Neural progenitor cell (in vitro differentiated cells): ENCODE results near the gene IFI27. TPM values are rescaled to one million over a fixed set of nuclear protein-coding genes. Genes with fewer than 3 reads are reported as not detected.
A peak's percentile ranks its signal among the peaks of the same experiment; 100 is the strongest.

Source experiments
- DNase-seq: peaks from one replicate; pipeline ENCODE4 v3.0.0-alpha.2; 2016; ENCODE audit warnings: low spot score
- H2AFZ ChIP-seq: fragments of 200-600 bp; sonication (generic); replicated peaks from 2 replicates; pipeline ENCODE4 v1.6.1; 2016; ENCODE audit warnings: antibody characterized with exemption
- H3F3A ChIP-seq: fragments of 200-600 bp; sonication (generic); 2 replicates; pipeline ENCODE4 v1.6.1; 2016; ENCODE audit warnings: antibody characterized with exemption, low read depth
- H3K27ac ChIP-seq: fragments of 200-600 bp; sonication (generic); 2 replicates; pipeline ENCODE4 v1.5.1; 2016; ENCODE audit warnings: mild to moderate bottlenecking
- H3K27me3 ChIP-seq: fragments of 200-600 bp; sonication (generic); 2 replicates; pipeline ENCODE4 v1.6.1; 2016; ENCODE audit warnings: mild to moderate bottlenecking, moderate library complexity
- H3K36me3 ChIP-seq: fragments of 200-600 bp; sonication (generic); 2 replicates; pipeline ENCODE4 v1.5.1; 2016
- H3K4me1 ChIP-seq: fragments of 200-600 bp; sonication (generic); 2 replicates; pipeline ENCODE4 v1.6.1; 2016; ENCODE audit warnings: mixed run types
- H3K4me2 ChIP-seq: fragments of 200-600 bp; sonication (generic); 2 replicates; pipeline ENCODE4 v1.6.1; 2016
- H3K4me3 ChIP-seq: fragments of 200-600 bp; sonication (generic); 2 replicates; pipeline ENCODE4 v1.5.1; 2016
- H3K79me2 ChIP-seq: fragments of 200-600 bp; sonication (generic); 2 replicates; pipeline ENCODE4 v1.6.1; 2016; ENCODE audit warnings: low read depth
- H3K9ac ChIP-seq: fragments of 200-600 bp; sonication (generic); 2 replicates; pipeline ENCODE4 v1.6.1; 2016
- H3K9me3 ChIP-seq: fragments of 200-600 bp; sonication (generic); 2 replicates; pipeline ENCODE4 v1.5.1; 2016; ENCODE audit warnings: low read depth
- H4K20me1 ChIP-seq: fragments of 200-600 bp; sonication (generic); 2 replicates; pipeline ENCODE4 v1.6.1; 2016; ENCODE audit warnings: low read depth
- H3K27ac Mint-ChIP-seq: 3 replicates; pipeline ENCODE4 v1.8.0; 2021; ENCODE audit warnings: mixed read lengths
- H3K27me3 Mint-ChIP-seq: 2 replicates; pipeline ENCODE4 v1.8.0; 2022; ENCODE audit warnings: low read depth, mild to moderate bottlenecking, inconsistent platforms, moderate library complexity, mixed read lengths; ENCODE audit not compliant: insufficient read depth
- H3K36me3 Mint-ChIP-seq: 3 replicates; pipeline ENCODE4 v1.8.0; 2021; ENCODE audit warnings: mixed read lengths
- H3K4me1 Mint-ChIP-seq: 3 replicates; pipeline ENCODE4 v1.8.0; 2021; ENCODE audit warnings: mixed read lengths
- H3K4me3 Mint-ChIP-seq: 3 replicates; pipeline ENCODE4 v1.8.0; 2021; ENCODE audit warnings: mild to moderate bottlenecking, moderate library complexity, mixed read lengths
- H3K9me3 Mint-ChIP-seq: 3 replicates; pipeline ENCODE4 v1.8.0; 2020; ENCODE audit warnings: mixed read lengths
- CTCF ChIP-seq: fragments of 200-600 bp; sonication (generic); IDR thresholded peaks from 2 replicates; pipeline ENCODE4 v1.5.1; 2017; ENCODE audit warnings: antibody characterized with exemption, mild to moderate bottlenecking
- EZH2 ChIP-seq: fragments of 200-600 bp; sonication (generic); IDR thresholded peaks from 2 replicates; pipeline ENCODE4 v1.6.1; 2017; ENCODE audit warnings: antibody characterized with exemption, mild to moderate bottlenecking, moderate library complexity
- EZH2phosphoT487 ChIP-seq: fragments of 200-600 bp; sonication (generic); IDR thresholded peaks from 2 replicates; pipeline ENCODE4 v1.6.1; 2017; ENCODE audit warnings: antibody characterized with exemption
- total RNA-seq: library from RNA; depleted of rRNA; stranded (reverse); fragments of >200 nt; gene quantifications from 2 replicates; pipeline ENCODE4 v1.2.3, GENCODE V29; 2015; ENCODE audit warnings: low replicate concordance

Gene IFI27
- total RNA-seq, 1 donor from 2014 or later = 0.69 TPM

DNA sequence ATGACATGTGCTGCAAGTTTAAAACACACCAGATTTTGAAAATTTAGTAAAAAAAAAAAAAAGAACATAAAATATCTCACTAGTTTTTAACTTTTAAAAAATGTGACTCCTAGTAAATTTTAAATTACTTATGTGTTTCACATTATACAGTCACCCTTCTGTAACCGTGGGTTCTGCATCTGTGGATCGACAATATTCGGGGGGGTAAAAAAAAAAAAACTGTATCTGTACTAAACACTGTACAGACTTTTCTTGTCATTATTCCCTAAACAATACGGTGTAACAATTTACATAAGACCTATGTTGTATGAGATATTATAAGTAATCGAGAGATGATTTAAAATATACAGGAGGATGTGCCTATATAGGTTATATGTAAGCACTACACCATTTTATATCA, 32.7 kb upstream of the IFI27 start:
- H3K4me1 ChIP-seq = peaks cover 21% of the 10 kb centered on the region
- Mint-ChIP-seq H3K9me3 (peaks cover 33% of the 10 kb centered on the region), H3K4me3 (no peak overlapping the region), H3K4me1 (peaks cover 29% of the 10 kb centered on the region), H3K36me3 (peaks cover 54% of the 10 kb centered on the region), H3K27ac (no peak overlapping the region), H3K27me3 (peaks cover 6% of the 10 kb centered on the region)
- peaks cover 4% of the 10 kb centered on the region for H3F3A ChIP-seq
- no peak overlapping the region for H3K27ac ChIP-seq
- H3K9me3 ChIP-seq = peaks cover 15% of the 10 kb centered on the region
- no peak overlapping the region for H2AFZ ChIP-seq
- peaks cover 96% of the 10 kb centered on the region for H3K79me2 ChIP-seq
- no peaks in the 10 kb centered on the region for H3K27me3 ChIP-seq
- no peak for DNase-seq
- peaks cover 25% of the 10 kb centered on the region for H4K20me1 ChIP-seq
- no peak overlapping the region for H3K4me3 ChIP-seq
- peak overlapping the region; percentile 36 for H3K4me2 ChIP-seq
- peaks cover 20% of the 10 kb centered on the region for H3K36me3 ChIP-seq
- TF ChIP-seq CTCF = no peak
- TF ChIP-seq EZH2 = no peak
- no peak for TF ChIP-seq EZH2phosphoT487
- no peak overlapping the region for H3K9ac ChIP-seq

DNA sequence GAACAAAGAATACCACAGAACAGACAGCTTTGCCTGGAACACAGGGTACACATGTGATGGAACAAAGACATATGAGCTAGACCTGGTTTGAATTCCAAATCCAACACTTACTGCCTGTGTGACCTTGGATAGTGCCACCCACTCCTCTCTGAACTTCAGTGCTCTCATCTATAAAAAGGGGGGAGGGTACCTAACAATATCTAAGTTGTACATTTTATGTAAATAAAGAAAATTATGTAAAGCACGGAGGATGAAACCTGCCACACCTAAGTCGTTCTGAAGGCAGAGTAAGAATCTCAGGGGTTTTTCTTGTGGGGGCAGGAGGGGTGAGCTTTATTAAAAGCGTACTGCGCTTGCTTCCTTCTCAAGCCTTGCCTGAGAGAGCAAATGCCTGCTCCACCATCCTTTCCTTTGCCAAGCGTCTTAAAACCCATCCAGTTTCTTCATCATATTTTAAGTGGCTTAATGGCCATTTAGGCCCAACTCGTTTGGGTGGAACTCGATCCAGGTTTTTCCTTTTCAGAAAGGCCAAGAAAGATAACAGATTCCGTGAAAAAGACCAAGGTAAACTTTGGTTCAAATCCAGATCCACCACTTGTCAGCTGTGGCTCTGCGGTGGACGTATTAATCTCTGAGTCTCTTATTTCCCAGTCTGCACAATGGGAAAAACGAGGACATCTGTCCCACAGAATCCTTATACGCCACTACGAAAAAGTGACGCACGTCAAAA, 30.5 kb upstream of the IFI27 start:
- peaks cover 21% of the 10 kb centered on the region for H3K4me1 ChIP-seq
- H3K36me3 ChIP-seq = peaks cover 7% of the 10 kb centered on the region
- peaks cover 4% of the 10 kb centered on the region for H3F3A ChIP-seq
- peak overlapping the region; percentile 96 for H3K4me2 ChIP-seq
- peaks cover 7% of the 10 kb centered on the region for H3K9me3 ChIP-seq
- H3K9ac ChIP-seq = peak overlapping the region; percentile 75
- peaks cover 74% of the 10 kb centered on the region for H3K79me2 ChIP-seq
- H3K36me3 Mint-ChIP-seq = peaks cover 56% of the 10 kb centered on the region
- H3K4me1 Mint-ChIP-seq = peaks cover 29% of the 10 kb centered on the region
- TF ChIP-seq EZH2phosphoT487 = no peak
- TF ChIP-seq CTCF = no peak
- no peak for TF ChIP-seq EZH2
- H3K27ac ChIP-seq = no peak overlapping the region
- peaks cover 27% of the 10 kb centered on the region for H3K9me3 Mint-ChIP-seq
- H3K27me3 ChIP-seq = no peaks in the 10 kb centered on the region
- peaks cover 6% of the 10 kb centered on the region for H3K27me3 Mint-ChIP-seq
- peak overlapping the region; percentile 88 for H3K4me3 ChIP-seq
- no peak for DNase-seq
- peaks cover 25% of the 10 kb centered on the region for H4K20me1 ChIP-seq
- H3K4me3 Mint-ChIP-seq = peak overlapping the region; percentile 100
- H3K27ac Mint-ChIP-seq = peak overlapping the region; percentile 93
- H2AFZ ChIP-seq = no peak overlapping the region

DNA sequence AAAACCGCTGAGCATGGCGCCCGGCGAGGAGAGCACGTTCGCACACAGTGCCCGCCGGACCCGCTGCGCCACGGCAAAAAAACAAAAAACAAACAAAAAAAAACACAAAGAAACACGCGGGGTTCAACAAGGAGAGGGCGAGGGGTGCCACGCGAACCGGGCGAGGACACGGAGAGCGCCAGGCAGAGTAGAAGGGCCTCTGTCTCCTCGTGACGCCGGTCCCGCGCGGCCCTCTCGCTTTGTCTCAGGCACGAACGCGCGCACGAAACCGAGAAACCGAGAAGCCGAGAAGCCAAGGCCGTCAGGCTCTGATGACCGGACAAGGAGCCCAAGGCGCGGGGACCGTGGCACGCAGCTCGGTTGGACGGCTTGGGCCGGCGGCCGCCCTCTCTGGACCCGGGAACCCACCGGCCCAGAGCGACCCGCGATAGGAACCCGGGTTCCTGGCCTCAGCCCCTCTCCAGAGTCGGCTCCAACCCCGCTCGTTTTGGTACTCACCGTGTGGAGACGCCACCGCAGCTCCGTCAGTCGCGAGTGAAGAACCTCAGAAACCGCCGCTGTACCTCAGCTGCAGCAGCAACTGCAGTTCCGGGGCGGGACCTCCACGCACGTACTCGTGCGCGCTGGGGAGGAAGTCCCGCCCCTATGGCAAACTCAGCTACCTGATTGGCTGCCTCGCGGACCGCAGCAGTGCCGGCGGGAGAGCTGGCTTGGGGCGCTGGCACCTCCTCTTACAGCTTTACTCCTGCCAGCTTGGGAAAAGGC, 29.7 kb upstream of the IFI27 start, which contains the start of the genes DDX24 and IFI27L1:
DDX24 (minus strand) TSS at position 582 of the 765 bp plus-strand sequence. CDS start 1,460 bp downstream, outside the sequence.
IFI27L1 (plus strand) TSS at position 690 of the 765 bp plus-strand sequence. CDS start 15,628 bp downstream, outside the sequence.
- Histone ChIP-seq H3K9me3 (no peaks in the 10 kb centered on the region), H3K4me3 (peak within 1 kb of the TSS; percentile 88), H3K4me1 (peaks cover 21% of the 10 kb centered on the region), H3K79me2 (peaks cover 67% of the 10 kb centered on the region), H3F3A (peaks cover 4% of the 10 kb centered on the region), H3K4me2 (peak within 1 kb of the TSS; percentile 96), H3K27me3 (no peaks in the 10 kb centered on the region), H3K36me3 (no peaks in the 10 kb centered on the region), H3K9ac (peak within 1 kb of the TSS; percentile 75), H4K20me1 (peaks cover 25% of the 10 kb centered on the region), H3K27ac (no peak within 1 kb of the TSS), H2AFZ (peak within 1 kb of the TSS; percentile 86)
- Mint-ChIP-seq H3K27me3 (peaks cover 6% of the 10 kb centered on the region), H3K9me3 (peaks cover 22% of the 10 kb centered on the region), H3K4me3 (peak within 1 kb of the TSS; percentile 100), H3K4me1 (peaks cover 29% of the 10 kb centered on the region), H3K36me3 (peaks cover 54% of the 10 kb centered on the region), H3K27ac (peak within 1 kb of the TSS; percentile 96)
- DNase-seq = peak; percentile 97
- TF ChIP-seq CTCF (no peak), EZH2 (no peak), EZH2phosphoT487 (no peak)
